Pericardium fibroblast (primary cell): ENCODE measurements around the gene NCAPG. TPM values are rescaled to one million over a fixed set of nuclear protein-coding genes. Genes with fewer than 3 reads are reported as not detected.

ENCODE experiments used
- total RNA-seq: library from RNA; depleted of rRNA; stranded (reverse); fragments of >200 nt; gene quantifications from 2 replicates; pipeline ENCODE4 v1.2.3, GENCODE V29; 2015

NCAPG gene
- total RNA-seq = 0.70 and 4.8 TPM in 2 replicates

DNA sequence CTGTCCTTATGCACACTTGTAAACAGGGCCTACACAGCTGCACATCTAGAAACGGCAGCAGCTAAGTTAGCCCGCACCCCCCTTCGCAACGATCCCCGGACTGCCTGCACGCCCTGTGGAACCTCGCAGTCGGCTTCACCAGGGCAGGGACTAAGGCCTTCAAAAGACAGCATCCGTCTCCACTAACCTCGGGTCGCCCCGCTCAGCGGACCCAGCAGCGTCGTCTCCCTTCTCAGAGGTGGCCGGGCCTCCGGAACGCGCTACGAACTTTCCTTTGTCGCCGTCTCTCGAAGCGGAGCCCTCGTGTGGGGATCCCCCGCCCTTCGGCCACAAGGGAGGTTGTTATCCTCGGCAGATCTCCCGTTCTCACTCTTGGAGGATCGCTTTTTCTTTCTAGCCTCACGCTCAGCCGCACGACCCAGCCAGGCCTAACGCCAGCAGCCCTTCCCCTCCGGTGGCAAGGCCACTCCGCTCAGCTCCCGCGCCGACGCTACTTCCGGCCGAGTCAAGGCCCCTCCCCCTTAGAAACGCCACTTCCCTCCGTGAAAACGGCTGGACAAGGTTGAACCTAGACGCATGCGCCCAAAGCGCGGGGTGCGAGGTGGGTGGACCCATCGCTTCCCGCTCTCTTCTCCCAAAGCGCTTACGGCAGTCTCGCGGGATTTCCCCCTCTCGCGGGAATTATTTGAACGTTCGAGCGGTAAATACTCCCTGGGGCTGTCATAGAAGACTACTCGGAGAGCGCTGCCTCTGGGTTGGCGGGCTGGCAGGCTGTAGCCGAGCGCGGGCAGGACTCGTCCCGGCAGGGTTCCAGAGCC is at the start of gene NCAPG, which contains the start of gene DCAF16:
Gene NCAPG (plus strand): TSS at position 720 of the 818 bp plus-strand sequence. CDS start 99 bp downstream, outside the sequence.
Gene DCAF16 (minus strand): TSS at position 498 of the 818 bp plus-strand sequence. CDS start 6,616 bp downstream, outside the sequence.

DNA sequence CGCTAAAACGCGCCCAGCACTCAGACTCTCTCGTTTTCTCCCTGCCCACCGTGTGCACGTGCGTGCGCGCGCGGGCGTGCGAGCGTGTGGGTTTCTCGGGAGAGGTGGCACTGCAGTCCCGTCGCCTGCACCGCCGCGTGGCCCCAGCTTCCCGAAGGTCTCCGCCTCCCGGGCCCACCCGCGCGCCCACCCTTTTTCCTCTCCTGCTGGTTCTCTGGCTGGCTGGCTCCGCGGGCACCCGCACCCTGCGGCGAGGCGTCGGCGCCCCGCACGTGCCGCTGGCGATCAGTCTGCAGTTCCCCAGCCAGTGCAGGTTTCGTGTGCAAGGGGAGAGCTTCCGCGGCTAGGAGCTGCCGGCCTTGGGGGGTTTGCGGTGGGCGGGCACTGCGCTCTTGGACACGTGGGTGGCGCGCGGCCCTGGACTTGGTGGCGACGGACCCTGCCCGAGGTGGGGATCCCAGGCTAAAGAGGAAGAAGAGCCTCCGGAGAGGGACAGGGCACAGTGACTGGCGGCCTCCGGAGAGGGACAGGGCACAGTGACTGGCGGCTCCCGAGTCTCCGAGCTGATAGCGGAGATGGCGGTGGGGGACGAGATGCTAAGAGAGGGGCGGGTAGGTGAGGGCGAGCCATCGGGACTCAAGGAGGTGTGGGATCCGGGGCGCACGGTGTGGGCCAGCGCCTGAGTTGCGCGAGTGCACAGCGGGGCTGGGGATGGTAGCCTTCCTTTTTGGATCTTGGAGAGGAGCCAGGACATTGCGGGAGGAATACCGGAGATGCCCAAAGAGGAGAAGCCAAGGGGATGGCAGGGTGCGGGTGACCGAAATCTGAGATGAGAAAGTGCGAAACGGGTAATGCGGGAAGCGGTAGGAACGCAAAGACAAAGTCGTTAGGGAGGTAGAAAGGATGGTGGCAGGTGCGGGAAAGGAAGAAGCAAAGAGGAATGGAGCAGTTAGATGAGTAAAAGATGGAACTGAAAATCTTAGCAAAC is 29.2 kb upstream of the NCAPG start, which contains the start of gene FAM184B:
Gene FAM184B (minus strand): TSS at position 322 of the 988 bp plus-strand sequence. CDS start 322 bp downstream, outside the sequence.

Other genes with a start within 250 kb of the NCAPG start
- gene LAP3, start 233.8 kb upstream of the NCAPG start, total RNA-seq = 57.2 and 61.8 TPM in 2 replicates
- 4.4 and 6.2 TPM in 2 replicates for gene MED28, start 196.3 kb upstream of the NCAPG start, total RNA-seq
- 0.12 TPM in 1 of 2 replicates, not detected in the other for gene FAM184B, start 29.4 kb upstream of the NCAPG start, total RNA-seq
- 16.2 and 17.5 TPM in 2 replicates for gene DCAF16, start 222 bp upstream of the NCAPG start, total RNA-seq
- gene LCORL, start 210.8 kb downstream of the NCAPG start, total RNA-seq = 4.8 and 9.0 TPM in 2 replicates